ENCODE results near the gene ATG7. TPM values are rescaled to one million over a fixed set of nuclear protein-coding genes. Genes with fewer than 3 reads are reported as not detected.
A peak's percentile ranks its signal among the peaks of the same experiment; 100 is the strongest.
"Not testable (repeated sequence)": the region's sequence is repeated elsewhere in the genome, so short reads cannot be mapped to it uniquely, and the experiment has no call there.

ATG7 gene
- total RNA-seq, 1 donor from 2014 or later: 42.5 TPM

DNA sequence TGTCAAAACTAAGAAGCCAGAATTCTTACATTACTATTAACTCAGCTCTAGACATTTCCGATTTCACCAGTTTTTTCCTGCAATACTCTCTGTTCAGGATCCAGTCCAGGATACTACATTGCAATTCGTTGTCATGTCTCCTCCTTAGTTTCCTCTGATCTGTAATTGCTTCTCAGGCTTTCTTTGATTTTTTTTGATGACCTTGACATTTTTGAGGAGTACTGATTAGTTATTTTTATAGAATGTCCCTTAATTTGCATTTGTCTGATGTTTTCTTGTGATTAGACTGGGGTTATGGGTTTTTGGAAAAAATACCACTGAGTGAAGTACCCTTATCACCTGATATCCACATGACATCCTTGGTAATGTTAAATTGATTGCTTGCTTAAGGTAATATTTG is 57.6 kb downstream of the ATG7 start:
- peaks cover 5% of the 10 kb centered on the region for H3K4me1 Mint-ChIP-seq (ENCODE audit: unreplicated experiment)
- H3K36me3 Mint-ChIP-seq (ENCODE audit: unreplicated experiment): peaks cover 33% of the 10 kb centered on the region
- H3K9me3 Mint-ChIP-seq (ENCODE audit: unreplicated experiment): no peaks in the 10 kb centered on the region
- no peak for DNase-seq (ENCODE audit: extremely low spot score, unreplicated experiment)
- no peak overlapping the region for H3K4me3 Mint-ChIP-seq (ENCODE audit: unreplicated experiment)
- H3K27ac Mint-ChIP-seq (ENCODE audit: unreplicated experiment): no peak overlapping the region
- no peaks in the 10 kb centered on the region for H3K27me3 Mint-ChIP-seq (ENCODE audit: unreplicated experiment)
- TF ChIP-seq, protein P1, sequence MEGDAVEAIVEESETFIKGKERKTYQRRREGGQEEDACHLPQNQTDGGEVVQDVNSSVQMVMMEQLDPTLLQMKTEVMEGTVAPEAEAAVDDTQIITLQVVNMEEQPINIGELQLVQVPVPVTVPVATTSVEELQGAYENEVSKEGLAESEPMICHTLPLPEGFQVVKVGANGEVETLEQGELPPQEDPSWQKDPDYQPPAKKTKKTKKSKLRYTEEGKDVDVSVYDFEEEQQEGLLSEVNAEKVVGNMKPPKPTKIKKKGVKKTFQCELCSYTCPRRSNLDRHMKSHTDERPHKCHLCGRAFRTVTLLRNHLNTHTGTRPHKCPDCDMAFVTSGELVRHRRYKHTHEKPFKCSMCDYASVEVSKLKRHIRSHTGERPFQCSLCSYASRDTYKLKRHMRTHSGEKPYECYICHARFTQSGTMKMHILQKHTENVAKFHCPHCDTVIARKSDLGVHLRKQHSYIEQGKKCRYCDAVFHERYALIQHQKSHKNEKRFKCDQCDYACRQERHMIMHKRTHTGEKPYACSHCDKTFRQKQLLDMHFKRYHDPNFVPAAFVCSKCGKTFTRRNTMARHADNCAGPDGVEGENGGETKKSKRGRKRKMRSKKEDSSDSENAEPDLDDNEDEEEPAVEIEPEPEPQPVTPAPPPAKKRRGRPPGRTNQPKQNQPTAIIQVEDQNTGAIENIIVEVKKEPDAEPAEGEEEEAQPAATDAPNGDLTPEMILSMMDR (IDR thresholded peaks at IDR 0.05): no peak

DNA sequence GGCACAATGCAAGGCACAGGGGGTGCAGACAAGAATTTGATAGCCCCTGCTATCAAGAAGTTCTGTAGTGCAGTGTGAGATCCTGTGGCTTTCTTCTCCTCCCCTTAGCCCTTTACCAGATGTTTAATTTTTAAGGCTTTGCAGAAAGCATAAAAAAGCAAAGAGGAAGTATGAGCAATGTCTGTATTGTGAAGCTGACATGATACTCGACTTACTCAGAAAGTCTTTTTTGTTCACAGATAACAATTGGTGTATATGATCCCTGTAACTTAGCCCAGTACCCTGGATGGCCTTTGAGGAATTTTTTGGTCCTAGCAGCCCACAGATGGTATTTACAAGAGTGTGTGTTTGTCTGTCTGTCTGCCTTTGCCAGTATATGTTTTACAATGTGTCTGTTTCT is 58.9 kb downstream of the ATG7 start:
- TF ChIP-seq, protein P1 (IDR thresholded peaks at IDR 0.05): no peak
- Mint-ChIP-seq H3K36me3 (ENCODE audit: unreplicated experiment) (peaks cover 31% of the 10 kb centered on the region), H3K27me3 (ENCODE audit: unreplicated experiment) (no peaks in the 10 kb centered on the region), H3K27ac (ENCODE audit: unreplicated experiment) (no peak overlapping the region), H3K4me3 (ENCODE audit: unreplicated experiment) (no peak overlapping the region), H3K9me3 (ENCODE audit: unreplicated experiment) (no peaks in the 10 kb centered on the region), H3K4me1 (ENCODE audit: unreplicated experiment) (peaks cover 9% of the 10 kb centered on the region)
- DNase-seq (ENCODE audit: extremely low spot score, unreplicated experiment): no peak

DNA sequence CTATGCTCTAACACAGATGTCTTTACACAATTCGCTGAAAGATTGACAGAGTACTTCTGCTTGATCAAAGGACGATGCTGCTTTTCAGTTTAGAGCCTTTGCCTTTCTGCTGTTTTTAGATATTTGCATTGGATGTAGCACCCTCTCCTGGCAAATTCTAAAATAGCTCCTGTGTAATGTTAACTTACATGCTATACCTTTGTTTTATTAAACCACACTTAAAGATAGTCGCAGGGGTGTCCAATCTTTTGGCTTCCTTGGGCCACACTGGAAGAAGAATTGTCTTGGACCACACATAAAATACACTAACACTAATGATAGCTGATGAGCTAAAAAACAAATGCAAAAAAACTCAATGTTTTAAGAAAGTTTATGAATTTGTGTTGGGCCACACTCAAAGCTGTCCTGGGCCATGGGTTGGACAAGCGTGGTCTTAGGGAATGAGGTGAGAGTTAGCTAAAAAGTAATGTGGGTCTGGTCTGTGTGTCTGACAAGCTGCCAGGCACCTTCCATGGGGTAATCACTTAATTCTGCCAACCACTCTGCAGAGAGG is 62.9 kb downstream of the ATG7 start:
- TF ChIP-seq, protein P1 (IDR thresholded peaks at IDR 0.05): peak; percentile 78
- no peak for DNase-seq (ENCODE audit: extremely low spot score, unreplicated experiment)
- no peaks in the 10 kb centered on the region for H3K27me3 Mint-ChIP-seq (ENCODE audit: unreplicated experiment)
- H3K9me3 Mint-ChIP-seq (ENCODE audit: unreplicated experiment): no peaks in the 10 kb centered on the region
- no peak overlapping the region for H3K27ac Mint-ChIP-seq (ENCODE audit: unreplicated experiment)
- peaks cover 9% of the 10 kb centered on the region for H3K4me1 Mint-ChIP-seq (ENCODE audit: unreplicated experiment)
- H3K4me3 Mint-ChIP-seq (ENCODE audit: unreplicated experiment): no peak overlapping the region
- peaks cover 10% of the 10 kb centered on the region for H3K36me3 Mint-ChIP-seq (ENCODE audit: unreplicated experiment)

DNA sequence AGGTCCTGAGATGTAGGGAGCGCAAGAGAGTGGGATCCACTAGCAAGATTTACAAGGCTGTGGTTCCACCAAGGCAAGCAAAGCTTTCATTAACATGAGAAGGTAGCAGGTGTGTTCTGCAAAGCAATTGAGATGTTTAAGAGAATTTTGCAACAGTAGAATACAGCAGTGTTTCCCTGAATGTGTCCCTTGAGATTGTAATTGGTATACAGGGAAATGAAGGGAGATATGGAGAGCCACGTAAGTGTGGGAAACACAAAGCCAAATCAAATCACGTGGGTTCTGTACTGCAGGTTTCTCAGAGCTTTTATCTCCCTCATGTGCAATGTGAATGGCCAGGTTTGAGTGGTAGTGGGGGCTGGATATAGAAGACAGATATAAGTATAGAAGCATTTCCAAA is 67.3 kb downstream of the ATG7 start:
- no peak overlapping the region for H3K4me3 Mint-ChIP-seq (ENCODE audit: unreplicated experiment)
- H3K4me1 Mint-ChIP-seq (ENCODE audit: unreplicated experiment): peaks cover 6% of the 10 kb centered on the region
- H3K27me3 Mint-ChIP-seq (ENCODE audit: unreplicated experiment): no peaks in the 10 kb centered on the region
- TF ChIP-seq, protein P1 (IDR thresholded peaks at IDR 0.05): no peak
- no peaks in the 10 kb centered on the region for H3K9me3 Mint-ChIP-seq (ENCODE audit: unreplicated experiment)
- no peak overlapping the region for H3K27ac Mint-ChIP-seq (ENCODE audit: unreplicated experiment)
- H3K36me3 Mint-ChIP-seq (ENCODE audit: unreplicated experiment): peaks cover 22% of the 10 kb centered on the region
- no peak for DNase-seq (ENCODE audit: extremely low spot score, unreplicated experiment)

DNA sequence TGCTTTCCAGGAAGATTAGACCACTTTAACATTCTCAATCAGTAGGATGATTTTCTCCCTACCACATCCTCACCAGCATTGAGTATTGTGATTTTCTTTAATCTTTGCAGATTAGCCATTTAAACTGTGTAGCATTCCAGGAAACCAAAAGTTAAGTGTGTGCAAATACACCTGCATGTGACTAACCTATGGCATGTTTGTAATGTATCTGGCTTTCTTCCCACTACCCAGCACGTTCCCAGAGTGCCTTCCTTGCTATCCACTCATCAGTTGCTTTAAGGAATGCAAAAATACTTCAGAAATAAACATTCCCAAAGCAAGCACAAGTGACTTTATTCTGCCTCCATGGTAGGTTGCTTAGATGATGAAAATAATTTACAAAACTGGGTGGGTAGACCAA is 74.2 kb downstream of the ATG7 start:
- no peaks in the 10 kb centered on the region for H3K9me3 Mint-ChIP-seq (ENCODE audit: unreplicated experiment)
- TF ChIP-seq, protein P1 (IDR thresholded peaks at IDR 0.05): no peak
- H3K27me3 Mint-ChIP-seq (ENCODE audit: unreplicated experiment): no peaks in the 10 kb centered on the region
- no peak overlapping the region for H3K4me3 Mint-ChIP-seq (ENCODE audit: unreplicated experiment)
- H3K4me1 Mint-ChIP-seq (ENCODE audit: unreplicated experiment): peaks cover 14% of the 10 kb centered on the region
- peaks cover 56% of the 10 kb centered on the region for H3K36me3 Mint-ChIP-seq (ENCODE audit: unreplicated experiment)
- no peak overlapping the region for H3K27ac Mint-ChIP-seq (ENCODE audit: unreplicated experiment)
- no peak for DNase-seq (ENCODE audit: extremely low spot score, unreplicated experiment)

DNA sequence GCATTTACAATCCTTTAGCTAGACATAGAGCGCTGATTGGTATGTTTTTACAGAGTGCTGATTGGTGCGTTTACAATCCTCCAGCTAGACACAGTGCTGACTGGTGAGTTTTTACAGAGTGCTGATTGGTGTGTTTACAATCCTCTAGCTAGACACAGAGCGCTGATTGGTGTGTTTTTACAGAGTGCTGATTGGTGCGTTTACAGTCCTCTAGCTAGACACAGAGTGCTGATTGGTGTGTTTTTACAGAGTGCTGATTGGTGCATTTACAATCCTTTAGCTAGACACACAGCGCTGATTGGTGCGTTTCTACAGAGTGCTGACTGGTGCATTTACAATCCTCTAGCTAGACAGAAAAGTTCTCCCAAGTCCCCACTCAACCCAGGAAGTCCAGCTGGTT is 76.7 kb downstream of the ATG7 start:
- H3K4me1 Mint-ChIP-seq (ENCODE audit: unreplicated experiment): peaks cover 14% of the 10 kb centered on the region
- peaks cover 58% of the 10 kb centered on the region for H3K36me3 Mint-ChIP-seq (ENCODE audit: unreplicated experiment)
- H3K9me3 Mint-ChIP-seq (ENCODE audit: unreplicated experiment); H3K27me3 Mint-ChIP-seq (ENCODE audit: unreplicated experiment); H3K4me3 Mint-ChIP-seq (ENCODE audit: unreplicated experiment); DNase-seq (ENCODE audit: extremely low spot score, unreplicated experiment); H3K27ac Mint-ChIP-seq (ENCODE audit: unreplicated experiment): not testable (repeated sequence)

Data from osteocyte (in vitro differentiated cells).